Measurements from ENCODE around the gene ZNF771. TPM values are rescaled to one million over a fixed set of nuclear protein-coding genes. Genes with fewer than 3 reads are reported as not detected.
"Not testable (repeated sequence)": the region's sequence is repeated elsewhere in the genome, so short reads cannot be mapped to it uniquely, and the experiment has no call there.

ZNF771 gene
- total RNA-seq, 1 donor from 2014 or later = 3.8 TPM

DNA sequence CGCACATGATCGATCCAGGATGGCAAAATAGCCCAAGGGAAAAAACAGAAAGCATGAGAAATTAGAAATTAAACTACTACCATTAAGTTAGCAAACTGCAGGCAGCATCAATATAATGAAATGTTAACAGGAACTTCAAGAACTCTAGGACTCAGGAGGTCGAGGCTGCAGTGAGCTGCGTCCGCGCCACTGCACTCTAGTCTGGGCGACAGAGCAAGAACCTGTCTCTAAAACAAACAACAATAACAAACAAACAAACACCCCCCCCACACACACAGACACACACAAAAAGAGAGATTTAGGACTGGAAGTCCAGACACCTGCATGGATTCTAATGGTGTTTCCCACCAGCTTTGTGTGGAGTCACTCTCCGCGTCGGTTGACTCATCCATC lies 38.8 kb downstream of the ZNF771 start:
- Histone ChIP-seq H3K27me3 (ENCODE audit: low read depth) (no peaks in the 10 kb centered on the region), H3K27ac (peak overlapping the region; percentile 96), H3K9me3 (no peaks in the 10 kb centered on the region), H3K4me3 (peak overlapping the region; percentile 85), H3K36me3 (peaks cover 17% of the 10 kb centered on the region), H3K4me1 (peaks cover 30% of the 10 kb centered on the region)
- intact Hi-C loops (cut with DNase I) = no loop called here
- DNase-seq = no peak
- ATAC-seq = no peak
- TF ChIP-seq, protein P1, sequence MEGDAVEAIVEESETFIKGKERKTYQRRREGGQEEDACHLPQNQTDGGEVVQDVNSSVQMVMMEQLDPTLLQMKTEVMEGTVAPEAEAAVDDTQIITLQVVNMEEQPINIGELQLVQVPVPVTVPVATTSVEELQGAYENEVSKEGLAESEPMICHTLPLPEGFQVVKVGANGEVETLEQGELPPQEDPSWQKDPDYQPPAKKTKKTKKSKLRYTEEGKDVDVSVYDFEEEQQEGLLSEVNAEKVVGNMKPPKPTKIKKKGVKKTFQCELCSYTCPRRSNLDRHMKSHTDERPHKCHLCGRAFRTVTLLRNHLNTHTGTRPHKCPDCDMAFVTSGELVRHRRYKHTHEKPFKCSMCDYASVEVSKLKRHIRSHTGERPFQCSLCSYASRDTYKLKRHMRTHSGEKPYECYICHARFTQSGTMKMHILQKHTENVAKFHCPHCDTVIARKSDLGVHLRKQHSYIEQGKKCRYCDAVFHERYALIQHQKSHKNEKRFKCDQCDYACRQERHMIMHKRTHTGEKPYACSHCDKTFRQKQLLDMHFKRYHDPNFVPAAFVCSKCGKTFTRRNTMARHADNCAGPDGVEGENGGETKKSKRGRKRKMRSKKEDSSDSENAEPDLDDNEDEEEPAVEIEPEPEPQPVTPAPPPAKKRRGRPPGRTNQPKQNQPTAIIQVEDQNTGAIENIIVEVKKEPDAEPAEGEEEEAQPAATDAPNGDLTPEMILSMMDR (IDR thresholded peaks at IDR 0.05) = no peak

DNA sequence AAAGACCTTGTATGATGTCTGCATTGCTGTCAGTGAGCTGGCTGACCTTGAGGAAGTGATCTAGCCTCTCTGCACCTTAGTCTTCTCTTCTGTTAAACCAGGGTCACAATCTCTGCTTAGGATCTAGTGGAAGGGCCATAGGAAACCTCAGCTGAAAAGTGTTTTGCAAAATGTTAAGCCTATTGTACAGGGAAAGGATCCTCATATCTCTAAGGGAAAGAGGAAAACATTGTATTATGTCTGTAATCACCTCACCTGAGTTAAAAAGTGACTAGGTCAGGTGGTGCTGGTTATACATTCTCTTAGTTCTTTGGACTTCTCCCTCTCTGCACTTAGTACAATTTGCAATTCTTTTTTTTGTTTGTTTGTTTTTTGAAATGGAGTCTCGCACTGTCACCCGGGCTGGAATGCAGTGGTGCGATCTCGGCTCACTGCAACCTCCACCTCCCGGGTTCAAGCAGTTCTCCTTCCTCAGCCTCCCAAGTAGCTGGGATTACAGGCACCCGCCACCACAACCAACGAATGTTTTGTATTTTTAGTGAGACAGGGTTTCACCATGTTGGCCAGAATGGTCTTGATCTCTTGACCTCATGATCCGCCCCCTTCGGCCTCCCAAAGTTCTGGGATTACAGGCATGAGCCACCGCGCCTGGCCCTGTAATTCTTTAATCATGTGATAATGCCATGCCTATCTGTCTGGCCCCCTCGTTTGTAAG lies 40.3 kb downstream of the ZNF771 start:
- H3K36me3 ChIP-seq = peaks cover 16% of the 10 kb centered on the region
- peaks cover 30% of the 10 kb centered on the region for H3K4me1 ChIP-seq
- H3K27ac ChIP-seq = no peak overlapping the region
- no peak overlapping the region for H3K4me3 ChIP-seq
- no peaks in the 10 kb centered on the region for H3K9me3 ChIP-seq
- H3K27me3 ChIP-seq (ENCODE audit: low read depth) = no peaks in the 10 kb centered on the region
- TF ChIP-seq, protein P1 (IDR thresholded peaks at IDR 0.05) = no peak
- ATAC-seq (no peak), DNase-seq (no peak)
- intact Hi-C loops (cut with DNase I) = no loop called here

DNA sequence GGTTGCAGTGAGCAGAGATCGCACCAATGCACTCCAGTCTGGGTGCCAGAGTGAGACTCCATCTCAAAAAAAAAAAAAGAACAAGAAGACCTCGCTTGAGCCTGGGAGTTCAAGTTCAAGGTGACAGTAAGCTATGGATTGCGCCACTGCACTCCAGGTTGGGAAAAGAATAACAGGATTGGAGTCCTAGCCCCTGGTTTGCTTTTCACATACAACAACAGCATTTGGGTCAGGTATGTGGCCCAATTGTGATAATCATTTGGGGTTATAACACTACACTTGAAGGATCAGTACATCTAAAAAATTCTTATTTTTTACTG lies 41.7 kb downstream of the ZNF771 start:
- no peaks in the 10 kb centered on the region for H3K27me3 ChIP-seq (ENCODE audit: low read depth)
- peaks cover 17% of the 10 kb centered on the region for H3K4me1 ChIP-seq
- no peak overlapping the region for H3K27ac ChIP-seq
- DNase-seq = no peak
- intact Hi-C loops (cut with DNase I) = no loop called here
- TF ChIP-seq, protein P1 (IDR thresholded peaks at IDR 0.05) = no peak
- H3K36me3 ChIP-seq = peaks cover 2% of the 10 kb centered on the region
- ATAC-seq = no peak
- H3K4me3 ChIP-seq = no peak overlapping the region
- H3K9me3 ChIP-seq = no peaks in the 10 kb centered on the region

DNA sequence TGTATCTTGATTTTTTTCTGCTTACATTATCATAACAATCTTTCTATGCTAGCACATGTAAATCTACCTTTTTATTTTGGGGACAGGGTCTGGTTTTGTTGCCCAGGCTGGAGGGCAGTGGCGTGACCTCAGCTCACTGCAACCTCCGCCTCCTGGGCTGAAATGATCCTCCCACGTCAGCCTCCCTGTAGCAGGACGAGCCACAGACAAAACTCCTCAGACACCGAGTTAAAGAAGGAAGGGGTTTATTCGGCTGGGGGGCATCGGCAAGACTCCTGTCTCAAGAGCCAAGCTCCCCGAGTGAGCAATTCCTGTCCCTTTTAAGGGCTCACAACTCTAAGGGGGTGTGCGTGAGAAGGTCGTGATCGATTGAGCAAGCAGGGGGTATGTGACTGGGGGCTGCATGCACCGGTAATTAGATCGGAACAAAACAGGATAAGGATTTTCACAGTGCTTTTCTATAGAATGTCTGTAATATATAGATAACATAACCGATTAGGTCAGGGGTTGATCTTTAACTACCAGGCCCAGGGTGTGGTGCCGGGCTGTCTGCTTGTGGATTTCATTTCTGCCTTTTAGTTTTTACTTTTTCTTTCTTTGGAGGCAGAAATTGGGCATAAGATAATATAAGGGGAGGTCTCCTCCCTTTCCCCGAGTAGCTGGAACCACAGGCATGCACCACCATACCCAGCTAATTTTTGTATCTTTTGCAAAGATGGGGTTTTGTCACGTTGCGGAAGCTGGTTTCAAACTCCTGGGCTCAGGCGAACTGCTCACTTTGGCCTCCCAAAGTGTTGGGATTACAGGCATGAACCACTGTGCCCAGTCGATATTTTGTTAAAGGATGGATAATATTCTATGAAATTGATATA lies 45.5 kb downstream of the ZNF771 start:
- H3K4me3 ChIP-seq; intact Hi-C loops (cut with DNase I); H3K36me3 ChIP-seq; H3K9me3 ChIP-seq; ATAC-seq; H3K4me1 ChIP-seq; H3K27ac ChIP-seq; H3K27me3 ChIP-seq (ENCODE audit: low read depth); DNase-seq: not testable (repeated sequence)

DNA sequence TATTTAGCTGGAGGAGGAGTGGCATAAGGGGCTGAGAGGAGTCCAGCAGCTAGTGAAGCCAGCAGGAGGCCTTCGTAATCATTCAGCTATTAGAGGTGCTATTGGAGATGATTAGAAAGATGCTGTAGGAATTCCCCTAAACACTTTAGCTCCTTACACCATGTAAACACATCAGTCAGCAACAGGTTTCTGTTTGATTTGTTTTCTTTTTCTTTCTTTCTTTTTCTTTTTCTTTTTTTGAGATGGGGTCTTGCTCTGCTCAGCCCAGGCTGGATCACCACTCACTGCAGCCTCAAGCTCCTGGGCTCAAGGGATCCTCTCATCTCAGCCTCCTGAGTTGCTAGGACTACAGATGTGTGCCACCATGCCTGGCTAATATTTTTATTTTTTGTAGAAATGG lies 48.9 kb downstream of the ZNF771 start:
- intact Hi-C loops (cut with DNase I) = no loop called here
- TF ChIP-seq, protein P1 (IDR thresholded peaks at IDR 0.05) = no peak
- no peak for ATAC-seq

DNA sequence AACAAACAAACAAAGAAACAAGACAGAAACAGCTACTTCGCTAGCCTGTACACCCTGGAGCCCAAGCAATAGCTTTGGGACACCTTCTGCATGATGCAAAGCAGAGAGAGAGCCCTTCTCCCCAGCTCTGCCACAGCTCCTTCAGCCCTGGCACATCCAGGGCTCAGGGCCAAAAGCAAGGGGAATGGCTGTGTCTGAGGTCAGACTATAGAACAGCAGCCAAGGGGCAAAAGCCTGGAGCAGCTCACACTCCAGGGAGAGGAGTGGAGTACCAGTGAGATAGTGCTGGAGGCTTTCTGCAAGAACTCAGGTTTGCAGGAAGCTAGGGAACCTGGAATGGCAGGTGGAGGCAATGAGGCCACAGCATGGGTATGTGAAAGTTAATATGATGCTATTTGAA lies 49.9 kb downstream of the ZNF771 start:
- intact Hi-C loops (cut with DNase I) = no loop called here
- H3K27me3 ChIP-seq (ENCODE audit: low read depth) = no peaks in the 10 kb centered on the region
- no peaks in the 10 kb centered on the region for H3K36me3 ChIP-seq
- no peak overlapping the region for H3K4me3 ChIP-seq
- H3K9me3 ChIP-seq = no peaks in the 10 kb centered on the region
- DNase-seq (no peak), ATAC-seq (no peak)
- TF ChIP-seq, protein P1 (IDR thresholded peaks at IDR 0.05) = no peak
- no peak overlapping the region for H3K27ac ChIP-seq
- H3K4me1 ChIP-seq = peaks cover 14% of the 10 kb centered on the region

More for the DNA sequence above, 48.9 kb downstream of the ZNF771 start:
- no peak overlapping the region for H3K27ac ChIP-seq
- no peak for DNase-seq
- H3K4me1 ChIP-seq = peaks cover 14% of the 10 kb centered on the region
- no peaks in the 10 kb centered on the region for H3K9me3 ChIP-seq
- no peak overlapping the region for H3K4me3 ChIP-seq
- no peaks in the 10 kb centered on the region for H3K27me3 ChIP-seq (ENCODE audit: low read depth)
- H3K36me3 ChIP-seq = no peaks in the 10 kb centered on the region
